Suprapubic skin (tissue), 4 donors: Measurements from ENCODE around the gene ARHGEF3. TPM values are rescaled to one million over a fixed set of nuclear protein-coding genes. Genes with fewer than 3 reads are reported as not detected.
A peak's percentile ranks its signal among the peaks of the same experiment; 100 is the strongest.

Experiments
- DNase-seq, 2 donors: peaks; one replicate each; pipeline ENCODE4 v3.0.0-alpha.2; 2019; ENCODE audit warnings: low spot score in 2 of 2
- H3K27ac ChIP-seq: fragments of 200-600 bp; sonication (generic); one replicate; pipeline ENCODE4 v1.5.1; 2019
- H3K27me3 ChIP-seq: fragments of 200-600 bp; sonication (generic); one replicate; pipeline ENCODE4 v1.5.1; 2019
- H3K36me3 ChIP-seq: fragments of 200-600 bp; sonication (generic); one replicate; pipeline ENCODE4 v1.5.1; 2019
- H3K4me1 ChIP-seq: fragments of 200-600 bp; sonication (generic); one replicate; pipeline ENCODE4 v1.5.1; 2019
- H3K4me3 ChIP-seq: fragments of 200-600 bp; sonication (generic); one replicate; pipeline ENCODE4 v1.5.1; 2019; ENCODE audit warnings: mild to moderate bottlenecking
- H3K9me3 ChIP-seq: fragments of 200-600 bp; sonication (generic); one replicate; pipeline ENCODE4 v1.5.1; 2019
- CTCF ChIP-seq, 2 donors: fragments of 200-600 bp in 1 of 2; fragments of 450-650 bp in 1 of 2; sonication (generic) in 1 of 2; IDR thresholded peaks; one replicate each; pipeline ENCODE4 v1.5.1; 2016 to 2019; ENCODE audit warnings: antibody characterized with exemption in 2 of 2, mild to moderate bottlenecking in 1 of 2, moderate library complexity in 1 of 2
- EP300 ChIP-seq: sonication (generic); formaldehyde crosslinking; IDR thresholded peaks from one replicate; pipeline ENCODE4 v1.6.1; 2017; ENCODE audit warnings: antibody characterized with exemption
- POLR2A ChIP-seq, 2 donors: fragments of 450-650 bp; IDR thresholded peaks; one replicate each; pipeline ENCODE4 v1.6.1; 2017; ENCODE audit warnings: antibody characterized with exemption in 2 of 2, mild to moderate bottlenecking in 2 of 2, moderate library complexity in 2 of 2
- POLR2AphosphoS5 ChIP-seq, 3 donors: sonication (generic); formaldehyde crosslinking; IDR thresholded peaks; one replicate each; pipeline ENCODE4 v1.6.1; 2017; ENCODE audit warnings: antibody characterized with exemption in 3 of 3
- WGBS: methylation state at CpG from one replicate; pipeline ENCODE4 v1.1.5; 2018; 5-methylcytosine and 5-hydroxymethylcytosine counted together
- total RNA-seq, 4 donors: library from RNA; depleted of rRNA; stranded (reverse); fragments of >200 nt; gene quantifications; one replicate each; pipeline ENCODE4 v1.1.0, GENCODE V29; 2016

Gene ARHGEF3
- total RNA-seq, 4 donors from 2014 or later, result 16.3 to 23.0 (median 19.8) TPM

DNA sequence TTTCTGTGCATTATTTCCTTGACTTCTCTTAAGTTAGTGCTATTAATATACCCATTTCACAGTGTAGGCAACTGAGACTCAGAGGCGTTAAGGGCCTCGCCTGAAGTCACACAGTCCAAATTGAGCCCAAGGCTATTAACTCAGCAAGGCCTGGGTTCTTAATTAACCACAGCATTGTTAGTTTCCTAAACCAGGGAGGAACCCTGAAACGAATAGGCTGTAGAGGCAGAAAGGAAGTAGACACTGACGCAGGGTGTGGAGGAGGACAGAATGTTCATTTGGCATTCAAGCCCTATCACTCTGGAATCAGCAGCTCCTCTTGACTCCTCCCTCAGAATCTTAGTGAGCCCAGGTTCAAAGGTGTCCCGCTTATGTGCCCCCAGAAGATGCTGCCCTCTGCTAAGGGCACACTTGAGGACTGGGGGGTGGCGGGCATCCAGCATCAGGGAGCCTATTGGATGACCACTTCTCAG lies 13.9 kb downstream of the ARHGEF3 start:
- peak overlapping the region; percentile 68 for H3K27ac ChIP-seq
- H3K4me1 ChIP-seq, result peaks cover 81% of the 10 kb centered on the region
- no peaks in the 10 kb centered on the region for H3K36me3 ChIP-seq
- WGBS, result 76% methylated on average over 6 of the region's 6 CpGs
- H3K9me3 ChIP-seq, result no peaks in the 10 kb centered on the region
- DNase-seq, result no peak
- no peak overlapping the region for H3K4me3 ChIP-seq
- H3K27me3 ChIP-seq, result no peaks in the 10 kb centered on the region
- TF ChIP-seq POLR2AphosphoS5 (IDR thresholded peaks at IDR 0.05), result peak in 1 of 3 donors; percentile 24
- TF ChIP-seq EP300, result no peak

GRCh38 chr3:56787258-56787775 lies 14.4 kb downstream of the ARHGEF3 start:
- WGBS, result 84% methylated on average over 9 of the region's 9 CpGs

DNA sequence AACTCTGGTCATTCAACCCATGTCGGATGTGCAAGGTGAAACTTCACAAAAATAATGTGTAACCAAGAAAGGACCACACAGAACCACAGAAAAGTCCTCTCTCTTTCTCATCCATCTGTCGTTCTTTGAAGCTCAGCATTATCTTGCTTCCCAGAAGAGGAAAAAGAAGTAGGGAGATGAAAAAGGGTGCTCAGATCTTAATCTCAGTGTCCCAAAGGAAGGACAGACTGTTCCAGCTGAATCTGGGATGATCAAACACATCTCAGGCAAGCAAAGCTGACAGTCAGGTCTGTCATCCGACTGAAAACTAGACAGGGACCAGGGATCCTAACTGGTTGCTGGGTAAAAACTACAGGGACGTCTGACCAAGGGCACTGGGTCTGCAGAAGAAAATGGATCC lies 16.2 kb downstream of the ARHGEF3 start:
- H3K4me1 ChIP-seq, result peaks cover 77% of the 10 kb centered on the region
- H3K4me3 ChIP-seq, result no peak overlapping the region
- DNase-seq, result no peak
- 76% methylated on average over 4 of the region's 4 CpGs for WGBS
- H3K36me3 ChIP-seq, result no peaks in the 10 kb centered on the region
- H3K27ac ChIP-seq, result peak overlapping the region; percentile 68
- no peaks in the 10 kb centered on the region for H3K27me3 ChIP-seq
- TF ChIP-seq POLR2AphosphoS5 (IDR thresholded peaks at IDR 0.05) (no peak), EP300 (no peak), CTCF (IDR thresholded peaks at IDR 0.05) (no peak), POLR2A (IDR thresholded peaks at IDR 0.05) (no peak)
- no peaks in the 10 kb centered on the region for H3K9me3 ChIP-seq

More at GRCh38 chr3:56787258-56787775, 14.4 kb downstream of the ARHGEF3 start:
- Histone ChIP-seq H3K27ac (peak overlapping the region; percentile 68), H3K27me3 (no peaks in the 10 kb centered on the region), H3K4me3 (no peak overlapping the region), H3K36me3 (no peaks in the 10 kb centered on the region), H3K9me3 (no peaks in the 10 kb centered on the region), H3K4me1 (peaks cover 83% of the 10 kb centered on the region)
- TF ChIP-seq POLR2AphosphoS5 (IDR thresholded peaks at IDR 0.05), result no peak
- TF ChIP-seq POLR2A (IDR thresholded peaks at IDR 0.05), result no peak
- no peak for TF ChIP-seq EP300
- TF ChIP-seq CTCF (IDR thresholded peaks at IDR 0.05), result no peak
- no peak for DNase-seq

- H3K9me3 ChIP-seq, result no peaks in the 10 kb centered on the region
- 81% methylated on average over 5 of the region's 5 CpGs for whole genome bisulfite sequencing
- H3K4me1 ChIP-seq, result peaks cover 69% of the 10 kb centered on the region
- DNase-seq, result no peak
- H3K4me3 ChIP-seq, result no peak overlapping the region
- TF ChIP-seq POLR2A (IDR thresholded peaks at IDR 0.05) (no peak), EP300 (no peak), CTCF (IDR thresholded peaks at IDR 0.05) (no peak), POLR2AphosphoS5 (IDR thresholded peaks at IDR 0.05) (no peak)
- peak overlapping the region; percentile 75 for H3K27ac ChIP-seq
- no peaks in the 10 kb centered on the region for H3K27me3 ChIP-seq
- H3K36me3 ChIP-seq, result no peaks in the 10 kb centered on the region
Observed at GRCh38 chr3:56784448-56785001, 17.2 kb downstream of the ARHGEF3 start.

- peak in 1 of 2 donors; percentile 69 for DNase-seq
- H3K36me3 ChIP-seq, result no peaks in the 10 kb centered on the region
- H3K27ac ChIP-seq, result peak overlapping the region; percentile 75
- no peak for TF ChIP-seq POLR2A (IDR thresholded peaks at IDR 0.05)
- TF ChIP-seq POLR2AphosphoS5 (IDR thresholded peaks at IDR 0.05), result no peak
- TF ChIP-seq CTCF (IDR thresholded peaks at IDR 0.05), result no peak
- no peak for TF ChIP-seq EP300
- H3K4me1 ChIP-seq, result peaks cover 62% of the 10 kb centered on the region
- no peaks in the 10 kb centered on the region for H3K27me3 ChIP-seq
- 21% methylated on average over 8 of the region's 8 CpGs for WGBS
- H3K4me3 ChIP-seq, result no peak overlapping the region
- no peaks in the 10 kb centered on the region for H3K9me3 ChIP-seq
Observed at GRCh38 chr3:56783644-56784447, 17.9 kb downstream of the ARHGEF3 start.
